ENCODE measurements around the gene CNKSR2.

DNA sequence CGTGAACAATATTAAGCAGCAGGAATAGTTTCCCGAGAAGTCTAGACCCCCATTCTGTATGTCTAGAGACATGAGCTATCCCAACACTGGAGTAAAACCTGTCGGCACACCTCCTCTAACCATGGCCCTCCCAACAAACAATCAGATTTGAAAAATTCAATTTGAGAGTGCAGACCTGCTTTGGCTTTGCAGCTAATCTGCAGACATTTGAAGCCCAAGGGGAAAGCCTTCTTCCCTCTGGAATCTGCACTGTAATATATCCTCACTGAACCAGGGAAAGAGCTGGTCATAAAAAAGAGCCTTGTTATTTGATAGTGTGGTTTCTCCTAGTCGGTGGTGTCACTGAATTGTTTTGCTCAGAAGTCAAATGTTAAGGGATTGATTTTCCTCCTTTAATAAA is 328.5 kb downstream of the CNKSR2 start:
- TF ChIP-seq, protein P1, sequence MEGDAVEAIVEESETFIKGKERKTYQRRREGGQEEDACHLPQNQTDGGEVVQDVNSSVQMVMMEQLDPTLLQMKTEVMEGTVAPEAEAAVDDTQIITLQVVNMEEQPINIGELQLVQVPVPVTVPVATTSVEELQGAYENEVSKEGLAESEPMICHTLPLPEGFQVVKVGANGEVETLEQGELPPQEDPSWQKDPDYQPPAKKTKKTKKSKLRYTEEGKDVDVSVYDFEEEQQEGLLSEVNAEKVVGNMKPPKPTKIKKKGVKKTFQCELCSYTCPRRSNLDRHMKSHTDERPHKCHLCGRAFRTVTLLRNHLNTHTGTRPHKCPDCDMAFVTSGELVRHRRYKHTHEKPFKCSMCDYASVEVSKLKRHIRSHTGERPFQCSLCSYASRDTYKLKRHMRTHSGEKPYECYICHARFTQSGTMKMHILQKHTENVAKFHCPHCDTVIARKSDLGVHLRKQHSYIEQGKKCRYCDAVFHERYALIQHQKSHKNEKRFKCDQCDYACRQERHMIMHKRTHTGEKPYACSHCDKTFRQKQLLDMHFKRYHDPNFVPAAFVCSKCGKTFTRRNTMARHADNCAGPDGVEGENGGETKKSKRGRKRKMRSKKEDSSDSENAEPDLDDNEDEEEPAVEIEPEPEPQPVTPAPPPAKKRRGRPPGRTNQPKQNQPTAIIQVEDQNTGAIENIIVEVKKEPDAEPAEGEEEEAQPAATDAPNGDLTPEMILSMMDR (conservative IDR thresholded peaks at IDR 0.05; ENCODE audit: low read depth in 2 of 2), result no peak
- TF ChIP-seq, protein P2, sequence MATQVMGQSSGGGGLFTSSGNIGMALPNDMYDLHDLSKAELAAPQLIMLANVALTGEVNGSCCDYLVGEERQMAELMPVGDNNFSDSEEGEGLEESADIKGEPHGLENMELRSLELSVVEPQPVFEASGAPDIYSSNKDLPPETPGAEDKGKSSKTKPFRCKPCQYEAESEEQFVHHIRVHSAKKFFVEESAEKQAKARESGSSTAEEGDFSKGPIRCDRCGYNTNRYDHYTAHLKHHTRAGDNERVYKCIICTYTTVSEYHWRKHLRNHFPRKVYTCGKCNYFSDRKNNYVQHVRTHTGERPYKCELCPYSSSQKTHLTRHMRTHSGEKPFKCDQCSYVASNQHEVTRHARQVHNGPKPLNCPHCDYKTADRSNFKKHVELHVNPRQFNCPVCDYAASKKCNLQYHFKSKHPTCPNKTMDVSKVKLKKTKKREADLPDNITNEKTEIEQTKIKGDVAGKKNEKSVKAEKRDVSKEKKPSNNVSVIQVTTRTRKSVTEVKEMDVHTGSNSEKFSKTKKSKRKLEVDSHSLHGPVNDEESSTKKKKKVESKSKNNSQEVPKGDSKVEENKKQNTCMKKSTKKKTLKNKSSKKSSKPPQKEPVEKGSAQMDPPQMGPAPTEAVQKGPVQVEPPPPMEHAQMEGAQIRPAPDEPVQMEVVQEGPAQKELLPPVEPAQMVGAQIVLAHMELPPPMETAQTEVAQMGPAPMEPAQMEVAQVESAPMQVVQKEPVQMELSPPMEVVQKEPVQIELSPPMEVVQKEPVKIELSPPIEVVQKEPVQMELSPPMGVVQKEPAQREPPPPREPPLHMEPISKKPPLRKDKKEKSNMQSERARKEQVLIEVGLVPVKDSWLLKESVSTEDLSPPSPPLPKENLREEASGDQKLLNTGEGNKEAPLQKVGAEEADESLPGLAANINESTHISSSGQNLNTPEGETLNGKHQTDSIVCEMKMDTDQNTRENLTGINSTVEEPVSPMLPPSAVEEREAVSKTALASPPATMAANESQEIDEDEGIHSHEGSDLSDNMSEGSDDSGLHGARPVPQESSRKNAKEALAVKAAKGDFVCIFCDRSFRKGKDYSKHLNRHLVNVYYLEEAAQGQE (IDR thresholded peaks at IDR 0.05; ENCODE audit: unreplicated experiment), result no peak
- TF ChIP-seq EZH2phosphoT487 (IDR thresholded peaks at IDR 0.05; ENCODE audit: unreplicated experiment), result no peak
- no peak for TF ChIP-seq POLR2AphosphoS5 (IDR thresholded peaks at IDR 0.05; ENCODE audit: low read depth)
- TF ChIP-seq EZH2 (IDR thresholded peaks at IDR 0.05; ENCODE audit: low read depth, unreplicated experiment), result no peak
- no peak for TF ChIP-seq ZNF114 (CRISPR knock-in tag; IDR thresholded peaks at IDR 0.05)
- TF ChIP-seq JUNB (IDR thresholded peaks at IDR 0.05; ENCODE audit: unreplicated experiment), result no peak
- no peak for TF ChIP-seq STAT1 (IDR thresholded peaks at IDR 0.05; ENCODE audit: unreplicated experiment)
- TF ChIP-seq ZNF331 (CRISPR knock-in tag; IDR thresholded peaks at IDR 0.05; ENCODE audit: low read depth), result no peak
- TF ChIP-seq, protein P3, sequence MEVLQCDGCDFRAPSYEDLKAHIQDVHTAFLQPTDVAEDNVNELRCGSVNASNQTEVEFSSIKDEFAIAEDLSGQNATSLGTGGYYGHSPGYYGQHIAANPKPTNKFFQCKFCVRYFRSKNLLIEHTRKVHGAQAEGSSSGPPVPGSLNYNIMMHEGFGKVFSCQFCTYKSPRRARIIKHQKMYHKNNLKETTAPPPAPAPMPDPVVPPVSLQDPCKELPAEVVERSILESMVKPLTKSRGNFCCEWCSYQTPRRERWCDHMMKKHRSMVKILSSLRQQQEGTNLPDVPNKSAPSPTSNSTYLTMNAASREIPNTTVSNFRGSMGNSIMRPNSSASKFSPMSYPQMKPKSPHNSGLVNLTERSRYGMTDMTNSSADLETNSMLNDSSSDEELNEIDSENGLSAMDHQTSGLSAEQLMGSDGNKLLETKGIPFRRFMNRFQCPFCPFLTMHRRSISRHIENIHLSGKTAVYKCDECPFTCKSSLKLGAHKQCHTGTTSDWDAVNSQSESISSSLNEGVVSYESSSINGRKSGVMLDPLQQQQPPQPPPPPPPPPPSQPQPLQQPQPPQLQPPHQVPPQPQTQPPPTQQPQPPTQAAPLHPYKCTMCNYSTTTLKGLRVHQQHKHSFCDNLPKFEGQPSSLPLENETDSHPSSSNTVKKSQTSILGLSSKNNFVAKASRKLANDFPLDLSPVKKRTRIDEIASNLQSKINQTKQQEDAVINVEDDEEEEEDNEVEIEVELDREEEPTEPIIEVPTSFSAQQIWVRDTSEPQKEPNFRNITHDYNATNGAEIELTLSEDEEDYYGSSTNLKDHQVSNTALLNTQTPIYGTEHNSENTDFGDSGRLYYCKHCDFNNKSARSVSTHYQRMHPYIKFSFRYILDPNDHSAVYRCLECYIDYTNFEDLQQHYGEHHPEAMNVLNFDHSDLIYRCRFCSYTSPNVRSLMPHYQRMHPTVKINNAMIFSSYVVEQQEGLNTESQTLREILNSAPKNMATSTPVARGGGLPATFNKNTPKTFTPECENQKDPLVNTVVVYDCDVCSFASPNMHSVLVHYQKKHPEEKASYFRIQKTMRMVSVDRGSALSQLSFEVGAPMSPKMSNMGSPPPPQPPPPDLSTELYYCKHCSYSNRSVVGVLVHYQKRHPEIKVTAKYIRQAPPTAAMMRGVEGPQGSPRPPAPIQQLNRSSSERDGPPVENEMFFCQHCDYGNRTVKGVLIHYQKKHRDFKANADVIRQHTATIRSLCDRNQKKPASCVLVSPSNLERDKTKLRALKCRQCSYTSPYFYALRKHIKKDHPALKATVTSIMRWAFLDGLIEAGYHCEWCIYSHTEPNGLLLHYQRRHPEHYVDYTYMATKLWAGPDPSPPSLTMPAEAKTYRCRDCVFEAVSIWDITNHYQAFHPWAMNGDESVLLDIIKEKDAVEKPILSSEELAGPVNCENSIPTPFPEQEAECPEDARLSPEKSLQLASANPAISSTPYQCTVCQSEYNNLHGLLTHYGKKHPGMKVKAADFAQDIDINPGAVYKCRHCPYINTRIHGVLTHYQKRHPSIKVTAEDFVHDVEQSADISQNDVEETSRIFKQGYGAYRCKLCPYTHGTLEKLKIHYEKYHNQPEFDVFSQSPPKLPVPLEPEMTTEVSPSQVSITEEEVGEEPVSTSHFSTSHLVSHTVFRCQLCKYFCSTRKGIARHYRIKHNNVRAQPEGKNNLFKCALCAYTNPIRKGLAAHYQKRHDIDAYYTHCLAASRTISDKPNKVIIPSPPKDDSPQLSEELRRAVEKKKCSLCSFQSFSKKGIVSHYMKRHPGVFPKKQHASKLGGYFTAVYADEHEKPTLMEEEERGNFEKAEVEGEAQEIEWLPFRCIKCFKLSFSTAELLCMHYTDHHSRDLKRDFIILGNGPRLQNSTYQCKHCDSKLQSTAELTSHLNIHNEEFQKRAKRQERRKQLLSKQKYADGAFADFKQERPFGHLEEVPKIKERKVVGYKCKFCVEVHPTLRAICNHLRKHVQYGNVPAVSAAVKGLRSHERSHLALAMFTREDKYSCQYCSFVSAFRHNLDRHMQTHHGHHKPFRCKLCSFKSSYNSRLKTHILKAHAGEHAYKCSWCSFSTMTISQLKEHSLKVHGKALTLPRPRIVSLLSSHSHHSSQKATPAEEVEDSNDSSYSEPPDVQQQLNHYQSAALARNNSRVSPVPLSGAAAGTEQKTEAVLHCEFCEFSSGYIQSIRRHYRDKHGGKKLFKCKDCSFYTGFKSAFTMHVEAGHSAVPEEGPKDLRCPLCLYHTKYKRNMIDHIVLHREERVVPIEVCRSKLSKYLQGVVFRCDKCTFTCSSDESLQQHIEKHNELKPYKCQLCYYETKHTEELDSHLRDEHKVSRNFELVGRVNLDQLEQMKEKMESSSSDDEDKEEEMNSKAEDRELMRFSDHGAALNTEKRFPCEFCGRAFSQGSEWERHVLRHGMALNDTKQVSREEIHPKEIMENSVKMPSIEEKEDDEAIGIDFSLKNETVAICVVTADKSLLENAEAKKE (CRISPR knock-in tag; IDR thresholded peaks at IDR 0.05), result no peak
- TF ChIP-seq CREB1 (CRISPR knock-in tag; IDR thresholded peaks at IDR 0.05; ENCODE audit: low read depth), result no peak
- TF ChIP-seq, protein P4, sequence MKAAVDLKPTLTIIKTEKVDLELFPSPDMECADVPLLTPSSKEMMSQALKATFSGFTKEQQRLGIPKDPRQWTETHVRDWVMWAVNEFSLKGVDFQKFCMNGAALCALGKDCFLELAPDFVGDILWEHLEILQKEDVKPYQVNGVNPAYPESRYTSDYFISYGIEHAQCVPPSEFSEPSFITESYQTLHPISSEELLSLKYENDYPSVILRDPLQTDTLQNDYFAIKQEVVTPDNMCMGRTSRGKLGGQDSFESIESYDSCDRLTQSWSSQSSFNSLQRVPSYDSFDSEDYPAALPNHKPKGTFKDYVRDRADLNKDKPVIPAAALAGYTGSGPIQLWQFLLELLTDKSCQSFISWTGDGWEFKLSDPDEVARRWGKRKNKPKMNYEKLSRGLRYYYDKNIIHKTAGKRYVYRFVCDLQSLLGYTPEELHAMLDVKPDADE (IDR thresholded peaks at IDR 0.05), result no peak
- TF ChIP-seq NANOG (IDR thresholded peaks at IDR 0.05; ENCODE audit: borderline replicate concordance), result no peak
